ENCODE data around the gene PRDM16. TPM values are rescaled to one million over a fixed set of nuclear protein-coding genes. Genes with fewer than 3 reads are reported as not detected.

PRDM16 gene
- total RNA-seq, 1 experiment from 2014 or later: 6.1 TPM

- ChIA-PET RAD21 (ENCODE audit: low non-redundant PET in 1 of 2, low total read pairs in 2 of 2, uncharacterized antibody in 2 of 2, unreplicated experiment in 2 of 2) (no interaction called here), POLR2A (no interaction called here), CTCF (no interaction called here)
- no peaks in the 10 kb centered on the region for H3K9me3 ChIP-seq (ENCODE audit: control insufficient read depth in 1 of 2, insufficient read depth in 1 of 2, low read depth in 1 of 2, low read length in 2 of 2)
- no peak overlapping the region for H3K27ac ChIP-seq (ENCODE audit: low read depth, low read length)
- DNase-seq (ENCODE audit: low read depth, low spot score) (no peak), ATAC-seq (no peak)
- no peaks in the 10 kb centered on the region for H4K20me1 ChIP-seq (ENCODE audit: insufficient read depth)
- TF ChIP-seq ZNF274 (IDR thresholded peaks at IDR 0.05; ENCODE audit: low read depth, low read length) (no peak), CTCF (IDR thresholded peaks at IDR 0.05 in 2 of 3, conservative IDR thresholded peaks at IDR 0.05 in 1 of 3; ENCODE audit: borderline replicate concordance in 1 of 3, insufficient read depth in 1 of 3, low read depth in 2 of 3, low read length in 2 of 3) (no peak), ZFX (IDR thresholded peaks at IDR 0.05) (no peak), EGR1 (IDR thresholded peaks at IDR 0.05; ENCODE audit: low read depth) (no peak), MAX (IDR thresholded peaks at IDR 0.05) (no peak), EZH2 (IDR thresholded peaks at IDR 0.05) (no peak), SP1 (IDR thresholded peaks at IDR 0.05; ENCODE audit: low read depth) (no peak), POLR2AphosphoS5 (IDR thresholded peaks at IDR 0.05; ENCODE audit: low read depth, low read length) (no peak), CEBPB (IDR thresholded peaks at IDR 0.05; ENCODE audit: low read depth) (no peak), EZH2phosphoT487 (IDR thresholded peaks at IDR 0.05; ENCODE audit: borderline replicate concordance) (no peak), TCF7L2 (IDR thresholded peaks at IDR 0.05; ENCODE audit: borderline replicate concordance, extremely low read depth, insufficient read depth, insufficient read length) (no peak), SIN3A (IDR thresholded peaks at IDR 0.05; ENCODE audit: low read depth) (no peak), ZBTB33 (IDR thresholded peaks at IDR 0.05; ENCODE audit: extremely low read depth, insufficient replicate concordance, low read length) (no peak), ELF1 (IDR thresholded peaks at IDR 0.05; ENCODE audit: borderline replicate concordance, low read depth) (no peak), POLR2A (IDR thresholded peaks at IDR 0.05; ENCODE audit: borderline replicate concordance, extremely low read depth, insufficient read depth, insufficient read length) (no peak), YY1 (IDR thresholded peaks at IDR 0.05; ENCODE audit: extremely low read depth, insufficient replicate concordance, low read depth, low read length) (no peak)
- no peaks in the 10 kb centered on the region for H3K4me1 ChIP-seq (ENCODE audit: control insufficient read depth in 1 of 2, insufficient read depth in 2 of 2, low read length in 2 of 2)
- H3K4me3 ChIP-seq (replicated peaks in 1 of 2; ENCODE audit: low read depth in 1 of 2, low read length in 2 of 2): no peak overlapping the region
- H3K9ac ChIP-seq (ENCODE audit: low read length): no peak overlapping the region
- BruUV-seq (replicated peaks): no TSS peak
- H3K36me3 ChIP-seq (ENCODE audit: control insufficient read depth in 1 of 2, insufficient read depth in 2 of 2, low read length in 2 of 2): no peaks in the 10 kb centered on the region
- H3K4me2 ChIP-seq (ENCODE audit: low read length): no peak overlapping the region
- intact Hi-C loops (cut with micrococcal nuclease): no loop called here
- no peaks in the 10 kb centered on the region; the same call in 1 of the 2 replicates for H3K27me3 ChIP-seq (ENCODE audit: insufficient read depth, low read length)
- H2AFZ ChIP-seq (ENCODE audit: low read depth, low read length, poor library complexity, severe bottlenecking): no peak overlapping the region
- H3K79me2 ChIP-seq (ENCODE audit: insufficient read depth, low read length): no peaks in the 10 kb centered on the region
- H3K9me2 ChIP-seq (ENCODE audit: insufficient read depth): no peaks in the 10 kb centered on the region
These were observed 6.2 kb upstream of the PRDM16 start for GRCh38 chr1:3062616-3063378.
